MCF 10A (cell line): ENCODE data around the gene GALNT7. TPM values are rescaled to one million over a fixed set of nuclear protein-coding genes. Genes with fewer than 3 reads are reported as not detected.

Experiments used
- BruUV-seq: library from RNA; stranded (reverse); fragments of 400-500 nt; replicated peaks from 2 replicates; lab custom pipeline; 2021; lab: Mats Ljungman, UMichigan
- CTCF ChIA-PET: fragments of 300-600 bp; sonication (Branson Sonifier 250); formaldehyde crosslinking; extraction: SDS; loops from one replicate; lab custom pipeline; 2021; ENCODE audit warnings: antibody characterized with exemption, inconsistent platforms; lab: Yijun Ruan, JAX
- POLR2A ChIA-PET: fragments of 300-600, 350-650 bp; sonication (Branson Sonifier 250); formaldehyde crosslinking; extraction: SDS; loops from one replicate; lab custom pipeline; 2020; ENCODE audit warnings: antibody characterized with exemption, inconsistent platforms; lab: Yijun Ruan, JAX
- DNase-seq: peaks from one replicate; pipeline ENCODE4 v3.0.0-alpha.2; 2018; ENCODE audit not compliant: unreplicated experiment
- H3K27ac Mint-ChIP-seq: one replicate; pipeline ENCODE4 v1.8.0; 2022; ENCODE audit warnings: mild to moderate bottlenecking, low read depth, mixed read lengths; ENCODE audit not compliant: unreplicated experiment
- H3K27me3 Mint-ChIP-seq: one replicate; pipeline ENCODE4 v1.8.0; 2022; ENCODE audit warnings: mixed read lengths; ENCODE audit not compliant: insufficient read depth, unreplicated experiment
- H3K36me3 Mint-ChIP-seq: one replicate; pipeline ENCODE4 v1.8.0; 2022; ENCODE audit warnings: mild to moderate bottlenecking, moderate library complexity, mixed read lengths; ENCODE audit not compliant: insufficient read depth, unreplicated experiment
- H3K4me1 Mint-ChIP-seq: one replicate; pipeline ENCODE4 v1.8.0; 2022; ENCODE audit warnings: mixed read lengths; ENCODE audit not compliant: insufficient read depth, unreplicated experiment
- H3K4me3 Mint-ChIP-seq: one replicate; pipeline ENCODE4 v1.8.0; 2022; ENCODE audit warnings: mild to moderate bottlenecking, moderate library complexity, mixed read lengths; ENCODE audit not compliant: unreplicated experiment
- H3K9me3 Mint-ChIP-seq: one replicate; pipeline ENCODE4 v1.8.0; 2022; ENCODE audit warnings: mixed read lengths; ENCODE audit not compliant: unreplicated experiment
- intact Hi-C: fragments of 100-400 bp; cut with micrococcal nuclease; formaldehyde crosslinking; loops from 2 replicates; pipeline ENCODE4 v1.14.1; 2022
- total RNA-seq: library from RNA; stranded (reverse); gene quantifications from 2 replicates; pipeline ENCODE4 v1.2.3, GENCODE V29; 2022
- TF ChIP-seq, protein P1 (sequence below): fragments of 200-600 bp; IDR thresholded peaks from one replicate; pipeline ENCODE4 v1.8.0; 2022; ENCODE audit warnings: antibody characterized with exemption, mild to moderate bottlenecking; ENCODE audit not compliant: unreplicated experiment

Gene GALNT7
- total RNA-seq, 1 experiment from 2014 or later, result 13.7 TPM

DNA sequence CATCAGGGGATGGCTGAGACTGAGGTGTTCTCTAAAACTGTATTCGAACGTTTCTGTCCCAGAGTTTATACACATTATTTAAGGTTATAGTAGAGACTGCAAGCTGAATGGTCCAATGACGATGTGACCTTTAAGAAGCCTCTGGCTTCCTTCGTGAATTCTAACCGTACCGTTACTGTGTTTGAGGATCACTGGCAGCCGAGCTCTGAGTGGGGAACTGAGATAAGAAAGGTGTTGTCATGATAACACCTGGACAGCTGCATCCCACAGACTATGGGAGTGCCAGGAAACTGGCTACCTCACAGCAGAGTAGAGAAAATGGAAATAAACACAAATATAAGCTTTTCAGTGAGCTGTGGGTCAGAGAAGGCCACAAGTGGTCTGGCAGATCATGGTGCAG is 106.5 kb downstream of the GALNT7 start:
- DNase-seq, result no peak
- Mint-ChIP-seq H3K4me3 (no peak overlapping the region), H3K27ac (no peak overlapping the region), H3K4me1 (peaks cover 10% of the 10 kb centered on the region), H3K36me3 (peaks cover 6% of the 10 kb centered on the region), H3K9me3 (no peaks in the 10 kb centered on the region), H3K27me3 (no peaks in the 10 kb centered on the region)
- TF ChIP-seq, protein P1, sequence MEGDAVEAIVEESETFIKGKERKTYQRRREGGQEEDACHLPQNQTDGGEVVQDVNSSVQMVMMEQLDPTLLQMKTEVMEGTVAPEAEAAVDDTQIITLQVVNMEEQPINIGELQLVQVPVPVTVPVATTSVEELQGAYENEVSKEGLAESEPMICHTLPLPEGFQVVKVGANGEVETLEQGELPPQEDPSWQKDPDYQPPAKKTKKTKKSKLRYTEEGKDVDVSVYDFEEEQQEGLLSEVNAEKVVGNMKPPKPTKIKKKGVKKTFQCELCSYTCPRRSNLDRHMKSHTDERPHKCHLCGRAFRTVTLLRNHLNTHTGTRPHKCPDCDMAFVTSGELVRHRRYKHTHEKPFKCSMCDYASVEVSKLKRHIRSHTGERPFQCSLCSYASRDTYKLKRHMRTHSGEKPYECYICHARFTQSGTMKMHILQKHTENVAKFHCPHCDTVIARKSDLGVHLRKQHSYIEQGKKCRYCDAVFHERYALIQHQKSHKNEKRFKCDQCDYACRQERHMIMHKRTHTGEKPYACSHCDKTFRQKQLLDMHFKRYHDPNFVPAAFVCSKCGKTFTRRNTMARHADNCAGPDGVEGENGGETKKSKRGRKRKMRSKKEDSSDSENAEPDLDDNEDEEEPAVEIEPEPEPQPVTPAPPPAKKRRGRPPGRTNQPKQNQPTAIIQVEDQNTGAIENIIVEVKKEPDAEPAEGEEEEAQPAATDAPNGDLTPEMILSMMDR, result no peak
- POLR2A ChIA-PET, result no interaction called here
- no TSS peak for BruUV-seq
- CTCF ChIA-PET, result no interaction called here
- intact Hi-C loops, result no loop called here

DNA sequence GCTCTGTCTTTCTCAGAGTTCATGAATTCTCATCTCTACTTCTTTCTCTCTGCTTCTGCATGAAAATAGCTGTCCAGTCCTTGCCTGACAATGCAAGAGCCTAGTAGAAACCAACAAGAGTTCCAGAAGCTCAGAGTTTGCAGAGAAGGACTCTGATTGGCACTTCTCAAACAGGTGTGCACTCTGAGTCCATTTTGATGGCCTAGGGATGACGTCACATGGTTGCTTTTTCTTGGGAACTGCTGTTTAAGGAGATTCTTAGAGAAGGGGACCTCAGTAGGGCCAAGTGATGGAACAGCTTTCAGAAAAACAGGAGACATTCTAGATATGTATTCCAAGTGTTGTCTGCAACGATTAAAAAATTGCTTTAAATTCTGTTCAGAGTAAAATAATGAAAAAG is 108.7 kb downstream of the GALNT7 start:
- Mint-ChIP-seq H3K4me1 (peaks cover 10% of the 10 kb centered on the region), H3K36me3 (peaks cover 6% of the 10 kb centered on the region), H3K9me3 (no peaks in the 10 kb centered on the region), H3K27ac (no peak overlapping the region), H3K27me3 (no peaks in the 10 kb centered on the region), H3K4me3 (no peak overlapping the region)
- intact Hi-C loops, result no loop called here
- DNase-seq, result no peak
- CTCF ChIA-PET, result interaction anchor here (2.2 kb wide), 1 partner anchor 264 kb away, joined by 12 read pairs; no protein-coding TSS in a partner anchor
- BruUV-seq, result no TSS peak
- TF ChIP-seq, protein P1, result no peak
- POLR2A ChIA-PET, result interaction anchor here (0.6 kb wide), 1 partner anchor 10 kb away, joined by 3 read pairs; no protein-coding TSS in a partner anchor

DNA sequence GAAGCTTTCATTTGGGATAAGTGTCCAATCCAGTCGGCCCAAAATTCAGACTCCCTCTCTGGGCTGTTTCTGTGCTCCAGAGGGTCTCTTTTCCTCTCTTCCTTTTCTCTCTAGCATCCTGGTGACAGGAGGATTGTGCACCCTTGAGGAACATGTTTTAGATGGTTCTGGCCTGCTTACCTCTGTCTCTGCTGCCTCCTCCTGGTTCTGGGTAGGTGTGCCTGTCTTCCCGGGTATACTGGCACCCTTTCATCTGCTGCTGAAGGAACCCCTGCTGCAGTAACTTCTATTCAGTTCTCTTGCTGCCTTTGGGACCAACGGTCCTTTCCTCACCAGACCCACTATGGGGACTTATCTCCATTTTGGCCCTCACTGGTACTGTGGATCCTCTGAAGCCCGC is 112.4 kb downstream of the GALNT7 start:
- Mint-ChIP-seq H3K4me1 (no peaks in the 10 kb centered on the region), H3K9me3 (no peaks in the 10 kb centered on the region), H3K4me3 (no peak overlapping the region), H3K27ac (no peak overlapping the region), H3K36me3 (peaks cover 6% of the 10 kb centered on the region), H3K27me3 (no peaks in the 10 kb centered on the region)
- DNase-seq, result no peak
- TF ChIP-seq, protein P1, result no peak
- POLR2A ChIA-PET, result no interaction called here
- CTCF ChIA-PET, result interaction anchor here (0.8 to 1.5 kb wide), 3 partner anchors 20 to 268 kb away, joined by 3 to 4 read pairs (median 3); no protein-coding TSS in a partner anchor
- no TSS peak for BruUV-seq
- intact Hi-C loops, result no loop called here

DNA sequence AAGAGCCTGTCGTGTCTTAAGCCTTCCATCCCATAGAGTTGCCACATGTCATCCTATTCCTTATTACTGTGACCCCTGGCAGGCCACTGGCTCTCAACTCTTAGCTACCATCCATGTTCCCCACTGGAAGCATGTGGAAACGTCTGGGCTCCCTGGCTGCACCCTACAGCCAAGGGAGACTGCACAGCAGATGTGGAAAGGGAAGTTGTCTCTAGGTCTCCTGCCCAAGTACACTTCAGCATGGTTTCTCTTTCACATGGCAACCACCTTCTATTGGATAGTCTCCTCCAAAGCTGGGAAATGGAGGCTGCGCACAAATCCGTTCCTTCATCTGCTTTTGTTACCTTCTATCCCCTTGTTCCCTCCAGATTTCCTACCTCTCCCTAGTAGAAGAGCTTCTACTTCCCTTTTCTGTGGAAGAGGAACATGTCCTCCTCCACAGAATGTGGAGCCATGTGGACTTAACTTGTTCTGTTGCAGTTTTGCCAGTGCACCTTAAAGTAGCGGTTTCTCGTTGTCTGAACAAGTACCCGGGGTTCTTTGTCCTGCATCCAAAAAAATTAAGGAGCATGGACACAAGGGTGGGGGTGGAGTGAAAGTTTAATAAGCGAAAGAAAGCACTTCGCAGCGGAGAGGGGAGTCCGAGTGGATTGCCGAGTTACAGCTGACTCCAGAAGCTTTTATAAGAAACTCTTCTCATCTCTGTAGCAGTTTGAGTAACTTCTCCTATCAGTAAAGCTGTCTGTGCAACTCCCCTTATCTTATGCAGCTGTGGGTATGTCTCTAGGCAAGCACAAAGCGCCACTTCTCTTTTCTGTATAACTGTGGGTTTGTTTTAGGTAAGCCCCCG is 113.0 kb downstream of the GALNT7 start:
- ChIA-PET CTCF (interaction anchor here (0.7 to 1.9 kb wide), 5 partner anchors 19 to 268 kb away, joined by 3 to 6 read pairs (median 4); no protein-coding TSS in a partner anchor), POLR2A (no interaction called here)
- TF ChIP-seq, protein P1, result no peak
- Mint-ChIP-seq H3K27me3 (no peaks in the 10 kb centered on the region), H3K27ac (no peak overlapping the region), H3K4me3 (no peak overlapping the region), H3K9me3 (no peaks in the 10 kb centered on the region), H3K4me1 (no peaks in the 10 kb centered on the region), H3K36me3 (peaks cover 6% of the 10 kb centered on the region)
- intact Hi-C loops, result no loop called here
- DNase-seq, result no peak
- no TSS peak for BruUV-seq
